A204.1 (cell line): ENCODE results near the gene CALHM3.
"Not testable (repeated sequence)": the region's sequence is repeated elsewhere in the genome, so short reads cannot be mapped to it uniquely, and the experiment has no call there.

Experiments
- FAIRE-seq: peaks from 2 replicates; lab custom pipeline; 2012; peaks lifted over from hg19 to GRCh38; lab: Jason Lieb, UNC

CALHM3 gene

GRCh38 chr10:103501186-103501585, 22.1 kb upstream of the CALHM3 start:
- no peak for FAIRE-seq

- no peak for FAIRE-seq
These were observed 21.4 kb upstream of the CALHM3 start for GRCh38 chr10:103500481-103500880.

- no peak for FAIRE-seq
These were observed 20.8 kb upstream of the CALHM3 start for GRCh38 chr10:103499881-103500280.

GRCh38 chr10:103498936-103499638, 20.0 kb upstream of the CALHM3 start:
- FAIRE-seq = no peak

- FAIRE-seq = no peak
These were observed 18.3 kb upstream of the CALHM3 start for GRCh38 chr10:103497161-103497915.

GRCh38 chr10:103495321-103495720, 16.3 kb upstream of the CALHM3 start:
- FAIRE-seq = no peak

- FAIRE-seq = no peak
These were observed 15.2 kb upstream of the CALHM3 start for GRCh38 chr10:103493916-103494877.

- FAIRE-seq = no peak
These were observed 14.4 kb upstream of the CALHM3 start, which contains the start of gene NEURL1 for GRCh38 chr10:103493362-103493915. NEURL1 (plus strand) TSS chr10:103493705; CDS start chr10:103494388, 683 bp downstream.

- no peak for FAIRE-seq
These were observed 13.7 kb upstream of the CALHM3 start for GRCh38 chr10:103492655-103493261.

- no peak for FAIRE-seq
These were observed 12.8 kb upstream of the CALHM3 start for GRCh38 chr10:103491729-103492364.

- FAIRE-seq = no peak
These were observed 11.9 kb upstream of the CALHM3 start for GRCh38 chr10:103490986-103491314.

- FAIRE-seq = no peak
These were observed 8.3 kb upstream of the CALHM3 start for GRCh38 chr10:103487410-103487708.

- not testable (repeated sequence) for FAIRE-seq
These were observed 7.8 kb upstream of the CALHM3 start for GRCh38 chr10:103486635-103487409.

GRCh38 chr10:103481974-103482531, 3.0 kb upstream of the CALHM3 start:
- FAIRE-seq = peak; percentile 86

- FAIRE-seq = no peak
These were observed 1.5 kb upstream of the CALHM3 start for GRCh38 chr10:103480521-103480920.

- no peak for FAIRE-seq
These were observed 369 bp downstream of the CALHM3 start for GRCh38 chr10:103478671-103479070.

GRCh38 chr10:103476046-103476768, 2.8 kb downstream of the CALHM3 start:
- no peak for FAIRE-seq

- no peak for FAIRE-seq
These were observed 3.6 kb downstream of the CALHM3 start for GRCh38 chr10:103475437-103475836.

- no peak for FAIRE-seq
These were observed 5.0 kb downstream of the CALHM3 start for GRCh38 chr10:103474077-103474476.

- no peak for FAIRE-seq
These were observed 5.8 kb downstream of the CALHM3 start for GRCh38 chr10:103473261-103473671.
